Measurements from ENCODE around the gene TASP1.
"Not testable (repeated sequence)": the region's sequence is repeated elsewhere in the genome, so short reads cannot be mapped to it uniquely, and the experiment has no call there.

The TASP1 gene

GRCh38 chr20:13638496-13639149 is at the start of gene TASP1:
Gene TASP1 (minus strand): TSS chr20:13638932. CDS start chr20:13630078, 8,854 bp downstream.
- peak; percentile 100 for DNase-seq

GRCh38 chr20:13687815-13688214 is 49.1 kb upstream of the TASP1 start:
- DNase-seq, result no peak

GRCh38 chr20:13685623-13686022 is 46.9 kb upstream of the TASP1 start:
- DNase-seq, result no peak

GRCh38 chr20:13684566-13685222 is 46.0 kb upstream of the TASP1 start:
- DNase-seq, result no peak

- DNase-seq, result no peak
Observed at GRCh38 chr20:13683833-13684232, 45.1 kb upstream of the TASP1 start.

- no peak for DNase-seq
Observed at GRCh38 chr20:13681248-13682125, 42.8 kb upstream of the TASP1 start.

- DNase-seq, result no peak
Observed at GRCh38 chr20:13678944-13679343, 40.2 kb upstream of the TASP1 start.

- no peak for DNase-seq
Observed at GRCh38 chr20:13677241-13677640, 38.5 kb upstream of the TASP1 start.

GRCh38 chr20:13676682-13677081 is 38.0 kb upstream of the TASP1 start:
- no peak for DNase-seq

- DNase-seq, result no peak
Observed at GRCh38 chr20:13672690-13673089, 34.0 kb upstream of the TASP1 start.

GRCh38 chr20:13671916-13672378 is 33.2 kb upstream of the TASP1 start:
- no peak for DNase-seq

- no peak for DNase-seq
Observed at GRCh38 chr20:13671512-13671911, 32.8 kb upstream of the TASP1 start.

- no peak for DNase-seq
Observed at GRCh38 chr20:13670160-13670559, 31.4 kb upstream of the TASP1 start.

- DNase-seq, result no peak
Observed at GRCh38 chr20:13665709-13666395, 27.1 kb upstream of the TASP1 start.

GRCh38 chr20:13661070-13661685 is 22.4 kb upstream of the TASP1 start:
- no peak for DNase-seq

- no peak for DNase-seq
Observed at GRCh38 chr20:13659288-13659687, 20.6 kb upstream of the TASP1 start.

- not testable (repeated sequence) for DNase-seq
Observed at GRCh38 chr20:13658060-13658459, 19.3 kb upstream of the TASP1 start.

- DNase-seq, result no peak
Observed at GRCh38 chr20:13656721-13657368, 18.1 kb upstream of the TASP1 start.

GRCh38 chr20:13654463-13655023 is 15.8 kb upstream of the TASP1 start:
- no peak for DNase-seq

GRCh38 chr20:13650474-13650873 is 11.7 kb upstream of the TASP1 start:
- no peak for DNase-seq

All from NCI-H748 treated with DMSO at 0.1 percent for 48 hours (cell line).